CD4-positive, alpha-beta T cell (primary cell): ENCODE measurements around the gene CEP192. TPM values are rescaled to one million over a fixed set of nuclear protein-coding genes. Genes with fewer than 3 reads are reported as not detected.

Source experiments
- ATAC-seq: fragments of 200-7000 bp; cut with Tn5 transposase; one replicate; pipeline ENCODE4 v1.10.0; 2022; ENCODE audit warnings: mild to moderate bottlenecking; ENCODE audit not compliant: poor library complexity
- CTCF ChIA-PET: fragments of 350-600 bp; sonication (Branson Sonifier 250); formaldehyde crosslinking; loops from one replicate; lab custom pipeline; 2021; ENCODE audit warnings: antibody characterized with exemption, inconsistent platforms; lab: Charles Lee
- POLR2A ChIA-PET: fragments of 350-600 bp; sonication (Branson Sonifier 250); formaldehyde crosslinking; loops from one replicate; lab custom pipeline; 2021; ENCODE audit warnings: antibody characterized with exemption, inconsistent platforms; lab: Charles Lee
- DNase-seq, 14 experiments: peaks; one replicate each; pipeline ENCODE4 v3.0.0-alpha.2; 2013 to 2020; ENCODE audit warnings: mixed read lengths in 2 of 14
- H3K27ac ChIP-seq, 2 donors: one replicate each; pipeline versions ENCODE4 v1.5.1 to v1.7.0; 2013; ENCODE audit warnings: low read length in 2 of 2, low read depth in 1 of 2, mild to moderate bottlenecking in 1 of 2
- H3K27me3 ChIP-seq, 2 experiments: 1 replicate in 1 of 2; 2 replicates in 1 of 2; pipeline versions ENCODE4 v1.6.1 to v1.7.0; 2013; ENCODE audit warnings: low read length in 2 of 2, control low read depth in 1 of 2, mild to moderate bottlenecking in 1 of 2, moderate library complexity in 1 of 2; ENCODE audit not compliant: insufficient read depth in 2 of 2, control insufficient read depth in 1 of 2
- H3K36me3 ChIP-seq: one replicate; pipeline ENCODE4 v1.6.1; 2013; ENCODE audit warnings: low read length, control low read depth; ENCODE audit not compliant: insufficient read depth
- H3K4me1 ChIP-seq: one replicate; pipeline ENCODE4 v1.6.1; 2013; ENCODE audit warnings: low read length, control low read depth; ENCODE audit not compliant: insufficient read depth
- H3K4me3 ChIP-seq: one replicate; pipeline ENCODE4 v1.5.1; 2013; ENCODE audit warnings: mild to moderate bottlenecking, low read length, moderate library complexity
- H3K9me3 ChIP-seq, 2 experiments: 1 replicate in 1 of 2; 2 replicates in 1 of 2; pipeline versions ENCODE4 v1.6.1 to v1.7.0; 2013; ENCODE audit warnings: low read length in 2 of 2, mild to moderate bottlenecking in 2 of 2, control low read depth in 1 of 2, moderate library complexity in 1 of 2; ENCODE audit not compliant: control insufficient read depth in 1 of 2, insufficient read depth in 1 of 2
- H3K27ac Mint-ChIP-seq: one replicate; pipeline ENCODE4 v1.8.0; 2020; ENCODE audit warnings: mixed read lengths
- H3K27me3 Mint-ChIP-seq: one replicate; pipeline ENCODE4 v1.8.0; 2021; ENCODE audit warnings: mixed read lengths
- H3K36me3 Mint-ChIP-seq: one replicate; pipeline ENCODE4 v1.8.0; 2021; ENCODE audit warnings: low read depth, mixed read lengths
- H3K4me1 Mint-ChIP-seq: one replicate; pipeline ENCODE4 v1.8.0; 2021; ENCODE audit warnings: low read depth, mixed read lengths
- H3K4me3 Mint-ChIP-seq: one replicate; pipeline ENCODE4 v1.8.0; 2020; ENCODE audit warnings: mild to moderate bottlenecking, mixed read lengths
- H3K9me3 Mint-ChIP-seq: one replicate; pipeline ENCODE4 v1.8.0; 2020; ENCODE audit warnings: mixed read lengths
- intact Hi-C, 2 experiments: fragments of 100-400 bp; cut with DNase I in 1 of 2; cut with micrococcal nuclease in 1 of 2; formaldehyde crosslinking; loops; one replicate each; pipeline versions ENCODE4 v1.15.1 to v1.9.0; 2023 to 2025; cut with DNase I, micrococcal nuclease
- total RNA-seq, 174 experiments: library from RNA in 2 of 174; stranded (reverse) in 2 of 174; gene quantifications; one replicate each; pipeline ENCODE4 v1.2.3 and lab custom pipeline; 2021 to 2026
- TF ChIP-seq, protein P1 (sequence below): fragments of 200-600 bp; IDR thresholded peaks from one replicate; pipeline ENCODE4 v1.8.0; 2022; ENCODE audit warnings: antibody characterized with exemption, mild to moderate bottlenecking

The CEP192 gene
- total RNA-seq, 2 experiments from 2014 or later, result 23.4 to 25.0 TPM

DNA sequence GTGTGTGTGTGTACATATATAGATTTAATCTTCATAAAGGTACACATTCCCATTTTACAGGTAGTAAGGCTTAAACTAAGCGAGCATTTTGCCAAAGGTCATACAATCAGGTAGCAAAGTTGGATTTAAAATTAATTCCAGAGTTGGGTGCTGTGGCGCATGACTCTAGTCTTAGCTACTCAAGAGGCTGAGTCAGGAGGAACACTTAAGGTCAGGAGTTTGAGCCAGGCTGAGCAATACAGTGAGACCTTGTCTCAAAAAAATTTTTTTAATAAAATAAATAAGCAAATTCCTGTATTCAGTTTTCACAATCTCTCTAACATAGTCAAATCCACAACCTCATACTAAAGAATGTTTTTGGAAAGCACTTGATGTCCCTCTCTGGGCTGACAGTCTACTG is 115.9 kb downstream of the CEP192 start:
- DNase-seq, result no peak
- no peak for ATAC-seq
- H3K4me1 ChIP-seq, result no peaks in the 10 kb centered on the region
- Mint-ChIP-seq H3K4me1 (no peaks in the 10 kb centered on the region), H3K27ac (no peak overlapping the region), H3K9me3 (no peaks in the 10 kb centered on the region), H3K27me3 (no peaks in the 10 kb centered on the region), H3K4me3 (no peak overlapping the region), H3K36me3 (peaks cover 85% of the 10 kb centered on the region)
- peaks cover 66% of the 10 kb centered on the region for H3K36me3 ChIP-seq
- H3K9me3 ChIP-seq, result no peaks in the 10 kb centered on the region
- intact Hi-C loops, result no loop called here
- CTCF ChIA-PET, result no interaction called here
- TF ChIP-seq, protein P1, sequence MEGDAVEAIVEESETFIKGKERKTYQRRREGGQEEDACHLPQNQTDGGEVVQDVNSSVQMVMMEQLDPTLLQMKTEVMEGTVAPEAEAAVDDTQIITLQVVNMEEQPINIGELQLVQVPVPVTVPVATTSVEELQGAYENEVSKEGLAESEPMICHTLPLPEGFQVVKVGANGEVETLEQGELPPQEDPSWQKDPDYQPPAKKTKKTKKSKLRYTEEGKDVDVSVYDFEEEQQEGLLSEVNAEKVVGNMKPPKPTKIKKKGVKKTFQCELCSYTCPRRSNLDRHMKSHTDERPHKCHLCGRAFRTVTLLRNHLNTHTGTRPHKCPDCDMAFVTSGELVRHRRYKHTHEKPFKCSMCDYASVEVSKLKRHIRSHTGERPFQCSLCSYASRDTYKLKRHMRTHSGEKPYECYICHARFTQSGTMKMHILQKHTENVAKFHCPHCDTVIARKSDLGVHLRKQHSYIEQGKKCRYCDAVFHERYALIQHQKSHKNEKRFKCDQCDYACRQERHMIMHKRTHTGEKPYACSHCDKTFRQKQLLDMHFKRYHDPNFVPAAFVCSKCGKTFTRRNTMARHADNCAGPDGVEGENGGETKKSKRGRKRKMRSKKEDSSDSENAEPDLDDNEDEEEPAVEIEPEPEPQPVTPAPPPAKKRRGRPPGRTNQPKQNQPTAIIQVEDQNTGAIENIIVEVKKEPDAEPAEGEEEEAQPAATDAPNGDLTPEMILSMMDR, result no peak
- H3K4me3 ChIP-seq, result no peak overlapping the region
- no peaks in the 10 kb centered on the region for H3K27me3 ChIP-seq
- H3K27ac ChIP-seq, result no peak overlapping the region
- POLR2A ChIA-PET, result no interaction called here

DNA sequence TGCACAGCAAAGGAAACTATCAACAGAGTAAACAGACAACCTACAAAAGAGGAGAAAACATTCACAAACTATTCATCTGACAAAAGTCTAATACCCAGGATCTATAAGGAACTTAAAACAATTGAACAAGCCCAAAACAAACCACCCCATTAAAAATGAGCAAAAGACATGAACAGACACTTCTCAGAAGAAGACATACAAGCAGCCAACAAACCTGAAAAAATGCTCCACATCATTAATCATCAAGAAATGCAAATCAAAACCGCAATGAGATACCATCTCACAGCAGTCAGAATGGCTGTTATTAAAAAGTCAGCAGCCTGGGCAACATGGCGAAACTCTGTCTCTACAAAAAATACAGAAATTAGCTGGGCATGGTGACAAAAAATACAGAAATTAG is 117.2 kb downstream of the CEP192 start:
- no peak for DNase-seq
- no peaks in the 10 kb centered on the region for H3K27me3 Mint-ChIP-seq
- no peaks in the 10 kb centered on the region for H3K4me1 ChIP-seq
- TF ChIP-seq, protein P1, result no peak
- no peaks in the 10 kb centered on the region for H3K9me3 ChIP-seq
- peaks cover 85% of the 10 kb centered on the region for H3K36me3 Mint-ChIP-seq
- no peak overlapping the region for H3K27ac ChIP-seq
- CTCF ChIA-PET, result no interaction called here
- H3K27ac Mint-ChIP-seq, result no peak overlapping the region
- no peak overlapping the region for H3K4me3 Mint-ChIP-seq
- H3K36me3 ChIP-seq, result peaks cover 54% of the 10 kb centered on the region
- ATAC-seq, result no peak
- intact Hi-C loops, result no loop called here
- no peaks in the 10 kb centered on the region for H3K9me3 Mint-ChIP-seq
- H3K27me3 ChIP-seq, result no peaks in the 10 kb centered on the region
- POLR2A ChIA-PET, result no interaction called here
- no peak overlapping the region for H3K4me3 ChIP-seq
- no peaks in the 10 kb centered on the region for H3K4me1 Mint-ChIP-seq

DNA sequence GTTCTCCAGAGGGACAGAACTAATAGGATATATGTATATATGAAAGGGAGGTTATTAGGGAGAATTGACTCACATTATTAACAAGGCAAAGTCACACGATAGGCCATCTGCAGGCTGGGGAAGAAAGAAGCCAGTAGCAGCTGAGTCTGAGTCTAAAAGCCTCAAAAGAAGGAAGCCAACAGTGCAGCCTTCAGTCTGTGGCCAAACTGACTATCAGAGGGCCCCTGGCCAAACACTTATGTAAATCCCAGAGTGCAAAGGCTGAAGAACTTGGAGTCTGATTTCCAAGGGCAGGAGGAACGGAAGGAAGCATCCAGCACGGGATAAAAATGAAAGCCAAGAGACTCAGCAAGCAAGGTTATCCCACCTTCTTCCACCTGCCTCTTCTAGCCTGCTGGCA is 119.4 kb downstream of the CEP192 start:
- Histone ChIP-seq H3K9me3 (no peaks in the 10 kb centered on the region), H3K36me3 (peaks cover 47% of the 10 kb centered on the region), H3K27ac (no peak overlapping the region), H3K4me1 (no peaks in the 10 kb centered on the region), H3K27me3 (no peaks in the 10 kb centered on the region), H3K4me3 (no peak overlapping the region)
- ChIA-PET CTCF (no interaction called here), POLR2A (no interaction called here)
- Mint-ChIP-seq H3K27me3 (no peaks in the 10 kb centered on the region), H3K4me1 (no peaks in the 10 kb centered on the region), H3K4me3 (no peak overlapping the region), H3K9me3 (no peaks in the 10 kb centered on the region), H3K27ac (no peak overlapping the region), H3K36me3 (peaks cover 81% of the 10 kb centered on the region)
- intact Hi-C loops, result no loop called here
- no peak for DNase-seq
- TF ChIP-seq, protein P1, result no peak
- ATAC-seq, result no peak
